Activated CD4-positive, alpha-beta T cell treated with anti-CD3 and anti-CD28 coated beads, Interleukin-2, amount 50 U/mL, for 24 hours (primary cell): ENCODE results near the gene LDLRAD4.
"Not testable (repeated sequence)": the region's sequence is repeated elsewhere in the genome, so short reads cannot be mapped to it uniquely, and the experiment has no call there.

Experiments used
- DNase-seq, 2 donors: peaks; one replicate each; pipeline ENCODE4 v3.0.0-alpha.2; 2020; ENCODE audit warnings: low read depth in 1 of 2, low spot score in 1 of 2

Gene LDLRAD4

DNA sequence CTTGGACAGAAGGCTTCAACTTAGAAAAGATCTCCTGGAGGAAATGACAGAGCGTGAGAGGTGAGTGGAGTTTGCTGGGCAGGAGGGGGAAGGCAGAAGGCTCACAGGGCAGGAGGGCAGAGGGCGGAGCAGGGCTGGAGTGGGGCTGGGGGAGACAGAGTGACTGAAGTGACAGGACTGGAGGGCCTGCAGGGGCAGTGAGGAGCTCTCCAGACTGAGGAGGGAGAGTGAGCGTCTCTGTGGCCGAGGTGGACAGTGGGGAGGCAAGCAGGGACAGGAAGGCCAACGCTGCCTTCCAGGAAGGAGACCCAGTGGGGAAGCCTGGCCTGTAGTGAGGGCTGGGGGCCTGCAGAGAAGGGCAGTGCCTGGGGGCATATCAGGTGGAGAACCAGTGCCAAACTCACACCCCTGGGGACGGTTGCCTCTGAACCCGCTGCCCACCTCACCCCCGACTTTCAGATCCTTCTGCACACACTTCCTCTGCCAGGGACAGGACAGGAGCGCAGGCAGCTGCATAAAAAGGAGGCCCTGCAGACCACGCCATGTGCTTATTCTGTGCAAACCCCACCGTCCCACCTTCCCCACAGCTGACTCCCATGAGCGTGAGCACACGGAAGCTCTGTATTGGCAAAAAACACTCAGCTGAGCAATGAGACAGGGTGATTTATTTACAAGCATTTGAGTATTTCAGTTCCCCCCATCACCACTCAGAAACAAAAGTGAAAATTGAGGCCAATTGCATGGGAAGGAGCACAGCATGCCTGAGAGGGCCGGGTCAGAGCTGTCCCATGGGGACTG lies 263.5 kb downstream of the LDLRAD4 start:
- DNase-seq = no peak

DNA sequence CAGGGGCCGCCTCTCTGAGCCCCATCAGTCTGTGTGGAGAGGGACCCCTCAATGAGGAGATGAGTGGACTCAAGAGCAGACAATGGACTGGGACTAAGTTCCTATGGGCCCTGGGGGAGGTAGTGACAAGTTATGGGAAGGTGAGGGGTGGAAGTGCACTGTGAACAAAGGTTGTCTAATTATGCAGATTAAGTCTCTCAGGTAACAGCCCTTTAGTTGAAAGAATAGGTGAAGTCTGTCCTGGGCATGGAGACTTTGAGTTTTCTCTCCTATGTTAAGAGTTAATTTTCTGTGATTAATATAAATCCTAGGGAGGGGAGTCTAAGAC lies 264.0 kb downstream of the LDLRAD4 start:
- DNase-seq = no peak

DNA sequence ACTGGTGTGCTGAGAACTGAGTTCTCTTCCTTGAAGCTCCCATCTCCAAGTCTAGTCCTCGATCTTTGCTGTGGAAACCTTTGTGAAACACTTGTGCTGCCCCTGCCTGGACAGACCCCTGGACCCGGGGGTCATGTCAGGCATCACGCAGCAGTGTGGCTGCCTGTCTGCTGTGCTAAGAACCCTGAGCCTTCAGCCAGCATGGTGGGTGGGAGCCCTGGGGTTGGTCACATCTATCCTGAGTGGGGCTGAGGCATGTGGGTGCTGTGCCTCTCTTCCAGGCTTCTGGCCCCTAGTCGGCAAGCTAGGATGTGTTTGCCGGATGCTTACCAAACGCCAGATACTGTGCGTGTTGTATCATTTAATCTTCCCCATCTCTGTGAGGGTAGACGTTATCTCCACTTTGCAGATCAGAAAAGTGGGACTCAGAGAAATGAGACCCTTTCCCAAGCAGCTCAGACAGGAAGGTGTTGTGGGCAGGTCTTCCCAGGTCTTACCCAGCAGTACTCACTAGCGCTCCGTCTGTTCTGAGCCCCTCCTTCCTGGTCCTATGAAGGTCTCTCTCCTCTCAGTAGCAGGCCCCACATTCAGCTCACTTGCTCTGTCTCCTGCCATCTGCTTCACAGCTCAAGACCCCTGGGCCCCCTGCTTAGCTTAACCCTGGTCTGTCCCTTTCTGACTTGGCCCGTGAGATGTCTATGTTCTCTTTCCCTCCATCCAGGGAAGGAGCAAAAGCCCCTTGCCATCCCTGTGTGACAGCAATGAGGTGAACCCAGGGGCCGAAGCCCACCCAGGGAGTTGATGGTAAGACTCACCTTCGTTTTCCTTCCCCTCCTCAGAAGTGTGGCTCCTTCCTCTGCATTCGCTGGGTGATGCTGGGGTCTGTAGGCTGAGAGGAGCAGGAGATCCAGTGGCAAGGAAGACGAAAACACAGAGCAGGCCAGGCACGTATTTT lies 265.0 kb downstream of the LDLRAD4 start:
- DNase-seq = no peak

DNA sequence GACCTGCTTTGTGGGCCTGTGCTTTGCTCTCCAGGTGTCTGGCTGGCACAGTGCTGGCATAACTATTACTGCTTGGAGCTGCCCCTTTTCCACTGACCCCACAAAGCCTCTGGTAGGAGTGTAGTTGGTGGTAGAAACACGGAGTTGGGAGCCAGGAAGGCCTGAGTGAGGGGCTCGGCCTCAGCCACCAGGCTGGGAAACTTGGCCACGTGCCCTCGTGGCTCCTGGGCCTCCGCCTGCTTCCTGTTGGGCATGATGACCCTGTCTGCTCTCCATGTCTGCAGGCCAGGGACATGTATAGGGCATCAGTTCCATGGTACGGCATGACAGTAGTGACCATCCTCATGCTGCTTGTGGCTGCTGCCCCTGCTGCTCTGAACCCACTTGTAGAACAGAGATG lies 266.6 kb downstream of the LDLRAD4 start:
- no peak for DNase-seq

DNA sequence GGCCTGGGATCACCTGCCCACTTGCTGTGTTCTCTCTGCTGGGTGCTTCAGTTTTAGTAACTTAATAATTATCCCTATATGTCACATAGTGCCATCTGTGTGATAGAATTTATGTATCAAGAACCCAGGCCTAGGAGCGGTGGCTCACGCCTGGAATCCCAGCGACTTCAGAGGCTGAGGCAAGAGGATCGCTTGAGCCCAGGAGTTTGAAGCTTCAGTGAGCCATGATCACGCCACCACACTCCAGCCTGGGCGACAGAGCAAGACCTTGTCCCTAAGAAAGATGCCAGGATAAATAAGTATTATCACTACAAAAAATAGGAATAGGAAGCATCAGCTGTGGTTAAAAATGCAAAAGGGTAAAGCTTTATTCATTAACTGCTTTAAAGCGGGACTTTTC lies 267.0 kb downstream of the LDLRAD4 start:
- no peak for DNase-seq

DNA sequence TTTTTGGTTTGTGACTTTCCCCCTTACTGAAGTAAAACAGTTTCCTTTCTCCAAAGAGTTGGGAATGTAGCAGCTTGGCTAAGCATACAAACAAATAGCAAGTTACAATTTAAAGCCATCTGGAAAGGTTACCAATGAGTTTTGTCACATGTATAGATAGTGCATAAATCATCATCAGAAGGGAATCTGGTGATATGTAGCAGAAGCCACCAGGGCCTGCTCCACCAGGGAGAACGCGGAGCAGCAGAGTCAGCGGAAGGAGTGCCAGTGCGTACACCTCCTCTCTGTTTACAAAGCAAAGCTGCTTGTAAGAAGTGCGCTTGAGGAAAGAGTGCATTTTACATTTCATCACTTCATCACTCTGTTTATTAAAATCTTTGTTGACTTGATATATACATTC lies 267.7 kb downstream of the LDLRAD4 start:
- no peak for DNase-seq

DNA sequence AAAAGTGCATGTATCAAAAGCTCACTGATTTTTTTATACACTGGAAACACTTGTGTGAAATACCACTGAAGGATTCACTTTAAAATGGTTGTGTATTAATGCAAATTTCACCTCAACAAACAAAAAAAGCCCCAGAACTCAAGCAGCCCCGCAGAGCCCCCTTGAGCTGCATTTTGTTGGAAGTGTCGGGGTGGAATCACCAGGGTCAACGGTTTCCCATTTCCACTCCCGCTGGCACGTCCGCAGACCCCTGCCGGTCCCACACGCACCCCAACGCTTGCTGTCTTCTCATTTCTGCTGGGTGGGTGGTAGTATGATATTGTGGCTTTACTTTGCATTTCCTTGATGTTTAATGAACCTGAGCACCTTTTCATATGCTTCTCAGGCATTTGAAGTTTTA lies 268.1 kb downstream of the LDLRAD4 start:
- no peak for DNase-seq

DNA sequence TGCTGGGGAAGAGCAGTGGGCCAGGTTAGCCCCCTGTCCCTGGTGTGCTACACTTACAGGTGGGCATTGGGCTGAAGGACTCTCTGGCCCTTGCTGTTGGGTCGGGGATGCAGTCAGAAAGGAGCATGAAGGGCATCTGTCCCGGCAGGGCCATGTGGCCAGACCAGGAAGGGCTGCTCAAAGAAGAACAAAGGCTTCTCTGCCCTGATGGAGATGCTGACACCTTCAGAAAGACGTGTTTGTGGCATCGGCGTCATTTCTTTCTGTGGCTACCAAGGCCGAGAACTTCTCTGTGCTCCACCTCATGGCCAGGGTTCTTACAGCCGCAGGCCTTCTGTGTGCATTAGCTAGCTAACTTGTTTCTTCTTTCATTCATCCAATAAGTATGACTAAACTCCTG lies 268.7 kb downstream of the LDLRAD4 start:
- DNase-seq = no peak

DNA sequence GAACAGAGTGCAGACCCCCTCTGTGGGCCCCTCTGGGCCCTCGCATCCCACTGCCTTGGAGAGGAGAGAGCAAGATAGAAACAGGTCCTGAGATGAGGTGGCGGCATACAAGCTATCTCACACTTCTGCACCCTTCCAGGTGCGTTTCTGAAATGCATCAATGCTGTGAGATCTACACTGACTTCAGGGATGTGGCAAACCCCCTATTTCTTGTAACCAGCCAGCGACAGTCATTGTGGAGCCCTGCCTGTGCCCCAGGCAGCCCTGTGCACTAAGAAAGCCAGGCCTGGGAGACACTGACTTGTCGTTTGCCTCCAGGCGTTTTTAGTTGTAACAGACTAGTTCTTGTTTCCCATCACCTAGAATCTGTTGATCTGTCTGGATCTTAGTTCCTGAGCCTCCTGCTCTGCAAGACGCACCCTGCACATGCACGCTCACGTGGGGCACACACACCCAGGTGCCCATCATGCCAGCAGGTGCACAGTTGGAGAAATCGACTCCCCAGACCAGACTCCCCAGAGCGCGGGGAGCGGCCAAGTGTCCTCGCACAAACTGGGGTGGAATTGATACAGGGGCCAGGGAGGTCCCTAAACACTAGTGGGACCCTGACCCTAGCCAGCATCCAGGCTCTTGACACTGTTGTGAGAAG lies 269.8 kb downstream of the LDLRAD4 start:
- no peak for DNase-seq

DNA sequence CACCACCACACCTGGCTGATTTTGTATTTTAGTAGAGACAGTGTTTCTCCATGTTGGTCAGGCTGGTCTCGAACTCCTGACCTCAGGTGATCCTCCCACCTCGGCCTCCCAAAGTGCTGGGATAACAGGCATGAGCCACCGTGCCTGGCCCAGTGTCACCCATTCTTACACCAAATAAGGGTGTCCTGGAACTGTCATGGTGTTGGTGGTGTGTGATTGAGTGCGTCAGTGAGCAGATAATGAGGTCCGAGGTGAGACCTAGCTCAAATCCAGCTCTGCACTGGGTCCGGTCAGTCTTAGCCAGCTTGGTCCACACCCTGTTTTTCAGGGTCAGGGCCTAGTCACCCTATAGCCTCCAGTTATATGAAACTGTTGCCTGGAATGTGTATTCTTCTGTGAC lies 270.7 kb downstream of the LDLRAD4 start:
- DNase-seq = not testable (repeated sequence)

DNA sequence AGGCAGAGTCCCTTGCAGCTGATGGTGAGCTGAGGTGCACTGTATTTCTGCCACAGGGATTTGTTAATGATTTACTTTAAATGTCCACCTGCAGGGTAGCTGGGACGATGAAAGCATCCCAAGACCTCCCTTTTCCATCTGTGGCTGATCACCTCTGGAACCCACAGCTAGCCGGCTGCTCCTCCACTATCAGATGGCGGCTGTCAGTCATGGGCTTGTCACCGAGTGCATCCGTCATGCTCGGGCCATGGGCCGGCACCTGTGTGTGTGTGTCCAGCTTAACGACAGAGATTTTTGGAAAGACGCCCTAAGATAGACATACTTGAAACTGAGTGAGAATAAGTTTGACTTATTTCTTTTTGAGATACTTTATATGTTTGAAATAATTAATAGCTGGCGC lies 272.6 kb downstream of the LDLRAD4 start:
- DNase-seq = no peak

DNA sequence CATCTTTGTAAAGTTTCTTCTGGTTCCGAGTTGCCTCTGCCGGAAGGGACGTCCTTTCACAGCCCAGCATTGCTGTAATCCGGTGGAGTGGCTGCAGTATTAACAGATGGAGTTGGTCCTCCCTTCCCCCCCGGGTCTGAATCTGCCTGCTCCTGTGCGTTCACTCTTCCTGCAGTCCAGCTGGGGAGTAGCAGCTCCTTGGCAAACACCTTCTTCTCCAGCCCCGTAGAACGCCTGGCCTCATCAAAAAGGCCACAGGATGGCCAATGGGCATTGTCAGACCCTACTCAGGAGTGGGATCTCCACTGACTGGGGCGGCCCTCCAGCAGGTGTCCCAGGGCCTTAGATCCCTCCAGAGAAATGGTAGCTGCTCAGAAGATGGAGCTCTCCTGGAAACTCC lies 273.8 kb downstream of the LDLRAD4 start:
- DNase-seq = no peak

DNA sequence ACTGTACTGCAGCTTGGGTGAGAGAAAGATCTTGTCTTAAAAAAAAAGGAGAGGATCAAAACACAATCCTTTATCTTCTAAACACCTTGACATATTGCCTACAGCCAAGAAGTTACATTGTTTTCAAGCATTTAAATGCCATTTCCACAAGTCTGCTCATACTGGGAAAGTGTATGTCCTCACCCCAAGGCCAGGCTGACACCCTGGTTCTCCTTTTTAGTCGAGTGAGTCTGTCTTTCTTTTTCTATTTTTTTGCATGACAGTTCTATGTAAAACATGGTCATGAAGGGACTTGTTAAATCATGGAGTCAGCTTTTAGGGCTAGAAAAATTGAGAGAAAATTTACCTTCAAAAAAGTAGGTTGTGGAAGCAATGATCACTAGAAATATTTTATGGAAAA lies 274.5 kb downstream of the LDLRAD4 start:
- DNase-seq = no peak

DNA sequence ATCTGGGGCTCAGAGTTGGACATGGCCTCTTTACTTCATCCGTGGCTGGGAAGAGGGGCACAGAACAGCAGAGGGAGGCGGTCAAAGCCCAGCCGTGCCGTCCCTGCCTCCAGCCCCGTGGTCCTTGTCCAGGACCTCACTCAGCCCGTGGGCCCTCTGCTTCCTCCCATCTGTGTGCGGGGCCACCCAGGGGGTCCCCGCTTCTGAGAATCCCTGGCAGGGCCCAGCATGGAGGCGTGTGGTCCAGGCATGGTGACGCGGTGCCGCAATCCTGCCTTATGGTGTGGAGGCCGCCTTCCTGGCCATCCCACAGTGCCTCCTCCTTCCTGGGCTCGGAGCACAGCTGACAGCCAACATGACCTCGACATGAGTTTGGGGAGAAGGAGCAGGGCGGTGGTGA lies 275.2 kb downstream of the LDLRAD4 start:
- no peak for DNase-seq

DNA sequence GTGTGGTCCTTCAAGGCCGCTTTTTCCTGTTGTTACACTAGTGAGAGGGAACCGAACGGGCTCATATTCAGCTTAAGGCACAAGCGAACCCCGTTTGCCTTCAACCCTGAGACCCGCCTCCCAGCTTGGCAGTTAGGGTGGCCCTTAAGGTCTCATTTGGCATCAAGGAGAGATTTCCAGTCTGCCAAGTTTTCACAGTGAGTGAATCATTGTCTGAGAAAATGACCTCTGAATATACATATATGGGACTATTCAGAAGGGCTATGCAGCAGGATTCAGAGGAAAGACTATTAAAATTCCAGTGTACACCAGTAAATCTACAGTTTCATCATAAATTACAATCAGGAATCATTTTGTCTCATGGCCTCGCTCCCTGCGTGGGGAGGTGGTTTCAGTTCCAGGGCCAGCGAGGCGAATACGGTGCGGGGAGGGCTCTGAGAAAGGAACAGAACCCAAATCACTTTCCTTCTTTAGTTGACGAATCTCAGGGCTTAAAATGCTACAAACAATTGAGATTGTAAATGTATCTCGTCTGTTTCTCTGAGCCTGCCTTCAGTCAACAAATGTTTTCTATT lies 276.4 kb downstream of the LDLRAD4 start:
- no peak for DNase-seq

DNA sequence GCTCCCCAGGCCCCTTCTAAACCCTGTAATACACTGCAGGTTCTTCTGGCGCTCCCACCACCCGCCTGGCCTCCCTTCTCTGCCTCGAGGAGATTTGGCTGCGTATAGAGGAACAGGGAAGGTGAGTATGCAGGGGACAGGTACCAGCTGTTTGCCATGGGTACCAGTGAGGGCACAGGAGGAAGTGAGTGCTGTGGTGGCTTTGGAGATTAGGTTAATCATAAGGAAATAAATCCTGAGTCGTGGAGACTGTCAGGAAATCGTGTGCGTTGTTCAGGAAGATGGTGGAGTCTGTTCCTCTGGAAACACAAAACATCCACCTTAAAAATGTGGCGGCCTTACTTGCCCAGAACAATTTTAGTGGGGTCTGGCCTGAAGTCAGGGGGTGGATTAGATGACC lies 277.4 kb downstream of the LDLRAD4 start:
- no peak for DNase-seq

DNA sequence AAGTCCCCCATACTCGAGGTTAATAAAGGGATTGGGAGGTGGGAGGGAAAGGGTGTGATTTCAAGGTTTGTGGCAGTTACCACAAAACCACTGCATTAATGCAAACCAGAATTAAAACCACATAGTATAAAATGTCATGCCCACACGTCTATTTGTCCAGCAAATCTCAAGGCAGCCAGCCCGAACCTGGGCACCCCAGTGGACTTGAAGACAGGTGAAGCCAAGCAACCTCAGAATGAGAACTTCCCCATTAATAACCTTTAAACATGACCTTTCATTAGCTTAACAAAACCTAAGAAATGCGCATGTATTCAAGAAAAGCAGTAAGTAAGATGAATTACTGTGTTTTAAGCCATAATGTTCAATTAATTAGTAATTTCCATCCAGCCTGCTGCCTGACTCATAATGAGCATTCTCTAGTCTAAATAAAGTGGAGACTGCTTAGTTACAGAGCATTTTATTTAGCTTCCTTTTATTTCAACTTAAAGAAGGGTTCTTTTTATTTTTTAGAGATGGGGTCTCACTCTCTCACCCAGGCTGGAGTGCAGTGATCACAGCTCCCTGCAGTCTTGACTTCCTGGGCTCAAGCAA lies 278.2 kb downstream of the LDLRAD4 start:
- DNase-seq = no peak

DNA sequence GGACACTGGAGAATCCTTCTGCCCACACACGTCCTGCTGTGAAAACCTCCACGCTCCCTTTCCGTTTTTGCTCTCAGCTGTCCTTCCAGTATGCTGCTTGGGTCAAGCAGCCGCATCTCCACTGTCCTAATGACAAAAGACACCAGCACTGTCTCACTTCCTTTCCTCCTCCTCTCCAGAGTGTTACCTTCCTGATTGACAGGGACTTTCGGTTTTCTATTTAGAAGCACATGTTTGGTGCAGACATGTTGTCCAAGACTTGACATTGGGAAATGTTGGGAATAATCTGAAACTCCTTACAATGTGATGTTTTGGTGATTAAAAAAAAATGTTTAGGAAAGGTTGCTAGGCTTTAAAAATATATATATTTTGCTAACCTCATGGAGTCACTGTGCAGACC lies 281.2 kb downstream of the LDLRAD4 start:
- DNase-seq = no peak

DNA sequence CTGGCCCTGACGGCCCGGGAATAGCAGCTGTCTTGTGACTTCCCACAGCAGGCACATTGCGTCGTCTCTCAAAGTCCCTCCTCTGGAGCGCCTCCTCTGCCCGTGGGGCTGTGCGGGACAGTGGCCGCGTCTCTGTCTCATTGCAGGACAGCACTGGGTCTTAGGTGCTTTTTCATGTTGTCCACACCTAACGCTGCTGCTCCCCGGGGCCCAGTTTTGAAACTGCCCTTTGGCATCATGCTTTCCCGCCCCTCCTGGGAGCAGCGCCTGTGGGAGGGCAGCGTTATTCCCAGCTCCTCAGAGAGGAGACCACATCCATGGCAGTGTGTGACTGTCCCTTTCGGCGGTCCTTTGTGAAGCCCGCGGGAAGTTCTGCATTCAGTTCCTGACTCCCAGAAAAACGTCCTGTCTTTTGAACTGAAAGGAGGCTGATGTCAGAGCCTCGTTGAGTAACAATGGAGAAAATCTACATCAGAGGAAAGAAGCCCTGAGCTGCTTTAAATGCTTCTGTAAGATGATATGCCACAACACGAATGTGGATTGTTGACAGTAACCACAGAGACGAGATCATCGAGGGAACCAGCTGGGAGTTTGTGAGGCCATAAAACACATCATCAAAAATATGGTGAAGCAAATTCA lies 281.8 kb downstream of the LDLRAD4 start:
- no peak for DNase-seq

DNA sequence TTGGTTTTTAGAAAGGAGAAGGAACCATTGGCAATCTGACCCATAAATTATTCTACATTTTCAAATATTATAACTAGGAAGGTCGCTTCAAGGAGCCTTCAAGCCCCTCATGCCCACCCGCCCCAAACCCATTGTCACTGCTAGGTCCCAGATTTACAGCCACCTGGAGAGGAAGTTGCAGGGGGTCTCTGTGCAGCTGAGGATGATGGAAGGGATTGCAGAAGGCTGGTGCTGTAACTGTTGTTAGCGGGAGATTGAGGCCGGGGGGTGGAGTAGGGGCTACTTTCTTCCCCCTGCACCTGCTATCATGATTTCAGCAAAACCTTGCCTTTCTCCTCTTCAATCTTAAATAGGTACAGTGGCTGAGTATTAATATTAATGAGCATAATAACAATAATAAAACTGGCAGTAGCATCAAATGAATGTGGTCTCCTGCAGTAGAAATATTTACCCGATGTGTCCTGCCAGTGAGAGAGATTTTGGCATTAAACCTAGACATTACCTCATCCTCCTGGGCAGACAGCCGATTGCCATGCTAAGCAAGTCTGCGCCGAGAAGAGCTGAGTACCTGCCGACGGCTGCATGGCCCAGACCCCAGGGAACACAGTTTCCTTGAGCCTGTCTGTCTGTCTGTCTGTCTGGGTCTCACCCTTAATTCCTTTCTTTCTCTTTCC lies 282.4 kb downstream of the LDLRAD4 start:
- DNase-seq = no peak
